Kidney capillary endothelial cell (primary cell): ENCODE measurements around the gene SPANXN1.
"Not testable (repeated sequence)": the region's sequence is repeated elsewhere in the genome, so short reads cannot be mapped to it uniquely, and the experiment has no call there.

Experiments
- DNase-seq: peaks from one replicate; pipeline ENCODE4 v3.0.0-alpha.2; 2018; ENCODE audit warnings: low spot score

The SPANXN1 gene, protein sequence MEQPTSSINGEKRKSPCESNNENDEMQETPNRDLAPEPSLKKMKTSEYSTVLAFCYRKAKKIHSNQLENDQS

DNA sequence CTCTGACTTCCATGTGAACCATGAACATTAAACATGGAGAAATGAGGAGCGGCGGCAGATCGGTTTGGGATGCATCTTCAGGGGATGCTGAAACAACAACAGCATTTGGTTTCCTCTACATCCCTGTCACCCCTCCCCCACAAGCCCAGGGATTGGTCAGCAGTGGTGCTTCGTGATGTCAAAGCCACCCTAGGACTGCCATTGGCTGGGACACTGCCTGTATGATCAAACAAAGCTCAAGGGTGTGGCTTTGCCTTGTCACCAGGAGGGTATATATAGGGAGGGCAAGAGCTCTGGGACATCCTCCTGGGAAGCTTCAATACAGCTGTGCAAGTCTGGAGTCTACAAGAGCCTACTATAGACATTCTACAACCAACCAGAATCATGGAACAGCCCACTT is at the start of gene SPANXN1:
SPANXN1 (plus strand) TSS at position 301 of the 400 bp plus-strand sequence; CDS start at position 385, 84 bp downstream.
- not testable (repeated sequence) for DNase-seq

DNA sequence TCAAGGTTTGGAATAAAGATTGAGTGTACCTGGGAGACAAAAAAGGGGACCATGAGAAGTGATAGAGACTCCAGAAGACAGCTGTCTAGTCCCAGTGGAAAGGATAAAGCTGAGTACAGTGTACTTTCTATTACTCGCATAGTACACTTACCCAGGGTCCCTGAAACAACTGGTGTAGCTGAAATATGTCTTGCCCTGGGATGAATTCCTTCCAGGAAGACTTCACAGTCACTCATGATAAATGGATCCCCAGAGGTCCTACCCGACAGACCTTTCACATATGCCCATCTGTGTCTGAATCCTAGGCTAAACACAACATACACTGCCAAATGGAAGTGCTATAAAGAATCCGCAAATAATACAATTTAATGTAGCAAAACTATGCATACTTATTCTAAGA is 48.2 kb upstream of the SPANXN1 start:
- no peak for DNase-seq

DNA sequence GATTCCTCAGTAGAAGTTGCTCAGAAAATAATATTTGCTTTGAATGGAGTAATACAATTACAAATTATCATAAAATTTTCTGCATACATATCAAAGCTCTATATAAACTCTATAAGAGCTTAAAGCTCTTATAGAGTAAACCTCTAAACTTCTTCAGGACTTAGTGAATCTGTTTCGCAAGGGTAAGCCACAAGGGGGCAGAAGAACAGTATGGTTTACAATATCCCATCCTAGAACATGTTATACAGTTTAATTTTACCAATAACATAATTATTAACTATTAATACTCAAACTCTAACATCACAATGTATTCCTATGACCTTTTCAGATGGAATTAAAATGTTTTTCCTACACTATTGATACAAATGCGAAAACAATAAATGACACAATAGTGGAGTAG is 33.8 kb upstream of the SPANXN1 start:
- peak; percentile 17 for DNase-seq

DNA sequence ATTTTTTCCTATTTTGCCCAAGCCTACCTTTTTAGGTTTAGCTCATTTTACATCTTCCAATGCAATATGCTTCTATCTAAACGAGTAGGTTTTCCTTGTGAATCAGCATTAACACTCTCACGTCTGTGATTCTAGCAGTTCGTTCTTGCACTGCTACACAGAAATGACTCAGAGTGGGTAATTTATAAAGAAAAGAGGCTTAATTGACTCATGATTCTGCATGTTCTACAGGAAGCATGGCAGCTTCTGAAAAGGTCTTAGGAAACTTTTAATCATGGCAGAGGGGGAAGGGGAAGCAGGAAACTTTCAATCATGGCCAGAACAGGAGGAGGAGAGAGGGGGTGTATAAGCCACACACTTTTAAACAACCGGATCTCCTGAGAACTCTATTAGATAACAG is 44.9 kb downstream of the SPANXN1 start:
- DNase-seq = peak; percentile 44
